Upper lobe of left lung (tissue), 6 donors: ENCODE data around the gene MSGN1. TPM values are rescaled to one million over a fixed set of nuclear protein-coding genes. Genes with fewer than 3 reads are reported as not detected.

Experiments
- ATAC-seq, 2 donors: fragments of 200-7000 bp; cut with Tn5 transposase; one replicate each; pipeline ENCODE4 v1.9.1; 2022; ENCODE audit warnings: mild to moderate bottlenecking in 2 of 2, moderate library complexity in 2 of 2; ENCODE audit not compliant: low FRiP score in 2 of 2
- DNase-seq, 2 donors: peaks; one replicate each; pipeline ENCODE4 v3.0.0-alpha.2; 2019 to 2020
- H3K27ac ChIP-seq, 4 donors: fragments of 200-600 bp; sonication (generic); one replicate each; pipeline ENCODE4 v1.5.1; 2016 to 2019
- H3K27me3 ChIP-seq, 4 donors: fragments of 200-600 bp; sonication (generic); one replicate each; pipeline ENCODE4 v1.5.1; 2017 to 2019
- H3K36me3 ChIP-seq, 4 donors: fragments of 200-600 bp; sonication (generic); one replicate each; pipeline ENCODE4 v1.5.1; 2016 to 2019
- H3K4me1 ChIP-seq, 4 donors: fragments of 200-600 bp; sonication (generic); one replicate each; pipeline ENCODE4 v1.5.1; 2018 to 2019
- H3K4me3 ChIP-seq, 4 donors: fragments of 200-600 bp; sonication (generic); one replicate each; pipeline ENCODE4 v1.5.1; 2017 to 2019; ENCODE audit warnings: mild to moderate bottlenecking in 2 of 4, moderate library complexity in 1 of 4
- H3K9me3 ChIP-seq, 4 donors: fragments of 200-600 bp; sonication (generic); one replicate each; pipeline ENCODE4 v1.5.1; 2018 to 2019
- CTCF ChIP-seq, 6 experiments: fragments of 450-650 bp in 4 of 6; fragments of 200-600 bp in 2 of 6; sonication (generic) in 2 of 6; IDR thresholded peaks; one replicate each; pipeline ENCODE4 v1.5.1; 2016 to 2019; ENCODE audit warnings: antibody characterized with exemption in 6 of 6
- EP300 ChIP-seq, 4 donors: sonication (generic); formaldehyde crosslinking; IDR thresholded peaks; one replicate each; pipeline ENCODE4 v1.5.1; 2017; ENCODE audit warnings: antibody characterized with exemption in 4 of 4, control low read depth in 2 of 4
- POLR2A ChIP-seq, 4 donors: fragments of 450-650 bp; IDR thresholded peaks; one replicate each; pipeline ENCODE4 v1.5.1; 2016 to 2017; ENCODE audit warnings: antibody characterized with exemption in 4 of 4, mild to moderate bottlenecking in 2 of 4
- POLR2AphosphoS5 ChIP-seq, 2 donors: sonication (generic); formaldehyde crosslinking; IDR thresholded peaks; one replicate each; pipeline ENCODE4 v1.5.1; 2017; ENCODE audit warnings: antibody characterized with exemption in 2 of 2
- WGBS, 2 donors: methylation state at CpG; one replicate each; pipeline ENCODE4 v1.1.5; 2017 to 2018; 5-methylcytosine and 5-hydroxymethylcytosine counted together
- total RNA-seq, 6 donors: library from RNA; depleted of rRNA in 4 of 6; stranded (reverse); fragments of >200 nt in 4 of 6; gene quantifications; one replicate each; pipeline versions ENCODE4 v1.1.0 to v1.2.1, GENCODE V29; 2016 to 2021
- donor health status: DM: no; HTN: no; CAD: no; lungs with moderate emphysema.
- donor health status: DM: no; HTN: yes; CAD: no; lungs with severe emphysema.

The MSGN1 gene
- total RNA-seq, 6 donors from 2014 or later = not detected

- ATAC-seq (no peak), DNase-seq (no peak)
- H3K4me1 ChIP-seq = peaks cover 0 to under 1% (median 0%) of the 10 kb centered on the region in 4 donors
- TF ChIP-seq CTCF (IDR thresholded peaks at IDR 0.05) (no peak), POLR2AphosphoS5 (IDR thresholded peaks at IDR 0.05) (no peak), EP300 (IDR thresholded peaks at IDR 0.05) (no peak)
- no peaks in the 10 kb centered on the region for H3K27me3 ChIP-seq
- H3K36me3 ChIP-seq = no peaks in the 10 kb centered on the region
- H3K27ac ChIP-seq = no peak overlapping the region
- no peak overlapping the region for H3K4me3 ChIP-seq
- no peaks in the 10 kb centered on the region for H3K9me3 ChIP-seq
- WGBS, 2 donors = 50 to 58% methylated on average over 3 of the region's 3 CpGs
These were observed 40.8 kb downstream of the MSGN1 start for GRCh38 chr2:17857021-17857420.

GRCh38 chr2:17858064-17858463 lies 41.8 kb downstream of the MSGN1 start:
- no peak for TF ChIP-seq POLR2A (IDR thresholded peaks at IDR 0.05)
- TF ChIP-seq EP300 (IDR thresholded peaks at IDR 0.05) = no peak
- TF ChIP-seq POLR2AphosphoS5 (IDR thresholded peaks at IDR 0.05) = no peak
- TF ChIP-seq CTCF (IDR thresholded peaks at IDR 0.05) = no peak
- WGBS, 2 donors = 58 to 72% methylated on average over 1 of the region's 1 CpG
- no peaks in the 10 kb centered on the region for H3K9me3 ChIP-seq
- no peaks in the 10 kb centered on the region for H3K27me3 ChIP-seq
- ATAC-seq (no peak), DNase-seq (no peak)
- no peak overlapping the region for H3K27ac ChIP-seq
- H3K4me3 ChIP-seq = no peak overlapping the region
- H3K36me3 ChIP-seq = no peaks in the 10 kb centered on the region
- H3K4me1 ChIP-seq = no peaks in the 10 kb centered on the region

DNA sequence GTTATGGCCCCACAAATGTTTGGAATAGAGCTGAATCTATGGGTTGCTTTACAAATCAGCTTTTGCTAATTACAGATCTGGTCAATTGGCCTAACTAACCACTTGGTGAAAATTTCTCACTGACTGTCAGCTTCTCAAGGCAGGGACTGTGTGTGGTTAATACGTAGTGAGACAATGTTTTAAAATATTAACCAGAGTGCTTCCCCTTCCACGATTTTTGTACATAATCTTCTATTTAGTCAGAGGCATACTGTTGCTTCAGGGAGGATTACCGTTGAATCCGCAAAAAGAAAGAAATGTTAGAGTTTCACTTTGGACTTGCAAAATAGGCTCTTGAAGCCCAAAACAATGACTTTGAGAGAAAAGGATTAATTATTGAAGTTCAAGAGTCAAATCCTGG lies 47.3 kb downstream of the MSGN1 start:
- ATAC-seq (no peak), DNase-seq (no peak)
- no peaks in the 10 kb centered on the region for H3K36me3 ChIP-seq
- no peak for TF ChIP-seq EP300 (IDR thresholded peaks at IDR 0.05)
- no peak for TF ChIP-seq CTCF (IDR thresholded peaks at IDR 0.05)
- TF ChIP-seq POLR2AphosphoS5 (IDR thresholded peaks at IDR 0.05) = no peak
- TF ChIP-seq POLR2A (IDR thresholded peaks at IDR 0.05) = no peak
- H3K4me1 ChIP-seq = no peaks in the 10 kb centered on the region
- WGBS, 2 donors = 47 to 50% methylated on average over 4 of the region's 4 CpGs
- H3K4me3 ChIP-seq = no peak overlapping the region
- H3K27me3 ChIP-seq = no peaks in the 10 kb centered on the region
- no peaks in the 10 kb centered on the region for H3K9me3 ChIP-seq
- H3K27ac ChIP-seq = no peak overlapping the region

DNA sequence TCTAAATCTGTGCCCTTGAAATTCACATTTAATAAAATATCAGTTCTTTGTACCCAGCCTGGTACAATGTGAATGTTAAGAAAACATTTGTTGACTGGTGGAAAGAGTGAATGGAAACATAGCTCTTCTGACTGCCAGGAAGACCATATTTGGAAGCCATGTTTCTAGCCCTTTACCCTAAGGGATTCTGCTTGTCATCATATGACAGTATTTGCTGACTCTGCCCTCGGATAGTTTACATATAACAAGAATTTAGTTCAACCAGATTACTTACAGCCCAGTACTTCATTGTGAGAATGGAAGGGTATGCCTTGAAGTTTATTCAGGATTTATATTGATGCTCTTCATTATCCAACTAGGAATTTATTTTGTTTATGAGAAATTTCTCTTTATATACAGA lies 48.4 kb downstream of the MSGN1 start:
- no peak for TF ChIP-seq CTCF (IDR thresholded peaks at IDR 0.05)
- H3K36me3 ChIP-seq = no peaks in the 10 kb centered on the region
- H3K4me3 ChIP-seq = no peak overlapping the region
- 44 to 63% methylated on average over 1 of the region's 1 CpG for WGBS, 2 donors
- no peaks in the 10 kb centered on the region for H3K9me3 ChIP-seq
- H3K27me3 ChIP-seq = no peaks in the 10 kb centered on the region
- H3K4me1 ChIP-seq = no peaks in the 10 kb centered on the region
- H3K27ac ChIP-seq = no peak overlapping the region
- DNase-seq (no peak), ATAC-seq (no peak)

- ATAC-seq (no peak), DNase-seq (no peak)
- WGBS, 2 donors = 46 to 64% methylated on average over 2 of the region's 2 CpGs
- no peaks in the 10 kb centered on the region for H3K9me3 ChIP-seq
- no peaks in the 10 kb centered on the region for H3K4me1 ChIP-seq
- H3K36me3 ChIP-seq = no peaks in the 10 kb centered on the region
- H3K4me3 ChIP-seq = no peak overlapping the region
- no peaks in the 10 kb centered on the region for H3K27me3 ChIP-seq
- no peak for TF ChIP-seq POLR2AphosphoS5 (IDR thresholded peaks at IDR 0.05)
- no peak for TF ChIP-seq EP300 (IDR thresholded peaks at IDR 0.05)
- no peak for TF ChIP-seq POLR2A (IDR thresholded peaks at IDR 0.05)
- no peak for TF ChIP-seq CTCF (IDR thresholded peaks at IDR 0.05)
- no peak overlapping the region for H3K27ac ChIP-seq
These were observed 50.9 kb downstream of the MSGN1 start for GRCh38 chr2:17867133-17867532.

Other genes with a start within 250 kb of the MSGN1 start
- 10 to 100 TPM in 5 of 6 donors, 1 to 10 TPM in 1; 5.8 to 30.8 (median 13.6) TPM for gene SMC6, start 62.6 kb upstream of the MSGN1 start, total RNA-seq
- 1 to 10 TPM; 4.9 to 8.2 (median 7.3) TPM for gene GEN1, start 62.3 kb upstream of the MSGN1 start, total RNA-seq
- 100 to 1,000 TPM in 1 of 6 donors, 10 to 100 TPM in 5; 34.2 to 110 (median 48.8) TPM for gene KCNS3, start 62.2 kb downstream of the MSGN1 start, total RNA-seq